Fibroblast of skin of scalp (primary cell): ENCODE results near the gene RIOK3.

Experiments
- DNase-seq: peaks from one replicate; pipeline ENCODE4 v3.0.0-alpha.2; 2013

The RIOK3 gene

GRCh38 chr18:23531912-23532311 lies 78.8 kb downstream of the RIOK3 start:
- DNase-seq, result no peak
